Activated CD8-positive, alpha-beta T cell treated with anti-CD3 and anti-CD28 coated beads, Interleukin-2, amount 10 ng/mL, durations not matched to agents 7 days and 5 days (primary cell): ENCODE data around the gene HSF2BP. TPM values are rescaled to one million over a fixed set of nuclear protein-coding genes. Genes with fewer than 3 reads are reported as not detected.
A peak's percentile ranks its signal among the peaks of the same experiment; 100 is the strongest.
"Not testable (repeated sequence)": the region's sequence is repeated elsewhere in the genome, so short reads cannot be mapped to it uniquely, and the experiment has no call there.

ENCODE experiments used
- ATAC-seq: fragments of 150-1000 bp; cut with Tn5 transposase; one replicate; pipeline ENCODE4 v1.10.0; 2021; ENCODE audit warnings: moderate library complexity
- CTCF ChIA-PET: fragments of 350-600 bp; sonication (Branson Sonifier 250); formaldehyde crosslinking; loops from one replicate; lab custom pipeline; 2021; ENCODE audit warnings: antibody characterized with exemption; lab: Charles Lee
- POLR2A ChIA-PET: fragments of 350-600 bp; sonication (Branson Sonifier 250); formaldehyde crosslinking; loops from one replicate; lab custom pipeline; 2021; ENCODE audit warnings: antibody characterized with exemption; lab: Charles Lee
- DNase-seq: peaks from one replicate; pipeline ENCODE4 v3.0.0-alpha.2; 2020
- H3K27ac Mint-ChIP-seq: one replicate; pipeline ENCODE4 v1.8.0; 2021; ENCODE audit warnings: mild to moderate bottlenecking, mixed read lengths
- H3K27me3 Mint-ChIP-seq: one replicate; pipeline ENCODE4 v1.8.0; 2021; ENCODE audit warnings: low read depth, mixed read lengths
- H3K36me3 Mint-ChIP-seq: one replicate; pipeline ENCODE4 v1.8.0; 2021; ENCODE audit warnings: low read depth, mixed read lengths
- H3K4me1 Mint-ChIP-seq: one replicate; pipeline ENCODE4 v1.8.0; 2021; ENCODE audit warnings: low read depth, mixed read lengths
- H3K4me3 Mint-ChIP-seq: one replicate; pipeline ENCODE4 v1.8.0; 2021; ENCODE audit warnings: mild to moderate bottlenecking, mixed read lengths
- H3K9me3 Mint-ChIP-seq: one replicate; pipeline ENCODE4 v1.8.0; 2022; ENCODE audit warnings: mixed read lengths; ENCODE audit not compliant: insufficient read depth
- microRNA-seq: library from miRNA; unstranded; fragments of <30 nt; microRNA quantifications from one replicate; pipeline ENCODE4 v1.2.0, GENCODE V29; 2022
- total RNA-seq, 2 experiments: library from RNA; stranded (reverse); gene quantifications; one replicate each; pipeline ENCODE4 v1.2.3, GENCODE V29; 2021

The HSF2BP gene
- total RNA-seq, 2 experiments from 2014 or later, result 0.18 to 0.24 TPM

GRCh38 chr21:43494279-43495012 is 164.8 kb downstream of the HSF2BP start:
- POLR2A ChIA-PET, CTCF ChIA-PET, H3K4me3 Mint-ChIP-seq, H3K27me3 Mint-ChIP-seq, H3K4me1 Mint-ChIP-seq, DNase-seq, H3K9me3 Mint-ChIP-seq, H3K27ac Mint-ChIP-seq, H3K36me3 Mint-ChIP-seq: not testable (repeated sequence)
- ATAC-seq, result peak; percentile 55

- H3K4me3 Mint-ChIP-seq, CTCF ChIA-PET, H3K4me1 Mint-ChIP-seq, H3K27ac Mint-ChIP-seq, ATAC-seq, DNase-seq, H3K36me3 Mint-ChIP-seq, H3K9me3 Mint-ChIP-seq, H3K27me3 Mint-ChIP-seq, POLR2A ChIA-PET: not testable (repeated sequence)
Observed at GRCh38 chr21:43493471-43493870, 165.8 kb downstream of the HSF2BP start.

- ATAC-seq, H3K27ac Mint-ChIP-seq, H3K9me3 Mint-ChIP-seq, H3K4me1 Mint-ChIP-seq, H3K36me3 Mint-ChIP-seq, DNase-seq, POLR2A ChIA-PET, CTCF ChIA-PET, H3K27me3 Mint-ChIP-seq, H3K4me3 Mint-ChIP-seq: not testable (repeated sequence)
Observed at GRCh38 chr21:43488235-43488634, 171.1 kb downstream of the HSF2BP start.

- H3K27ac Mint-ChIP-seq, H3K36me3 Mint-ChIP-seq, CTCF ChIA-PET, H3K4me3 Mint-ChIP-seq, H3K27me3 Mint-ChIP-seq, H3K9me3 Mint-ChIP-seq, H3K4me1 Mint-ChIP-seq, DNase-seq, POLR2A ChIA-PET, ATAC-seq: not testable (repeated sequence)
Observed at GRCh38 chr21:43486051-43486450, 173.2 kb downstream of the HSF2BP start.

- ATAC-seq, DNase-seq, H3K27me3 Mint-ChIP-seq, CTCF ChIA-PET, H3K36me3 Mint-ChIP-seq, POLR2A ChIA-PET, H3K4me3 Mint-ChIP-seq, H3K4me1 Mint-ChIP-seq, H3K27ac Mint-ChIP-seq, H3K9me3 Mint-ChIP-seq: not testable (repeated sequence)
Observed at GRCh38 chr21:43485016-43485415, 174.3 kb downstream of the HSF2BP start.

- CTCF ChIA-PET, H3K4me3 Mint-ChIP-seq, POLR2A ChIA-PET, DNase-seq, H3K4me1 Mint-ChIP-seq, H3K9me3 Mint-ChIP-seq, ATAC-seq, H3K36me3 Mint-ChIP-seq, H3K27me3 Mint-ChIP-seq, H3K27ac Mint-ChIP-seq: not testable (repeated sequence)
Observed at GRCh38 chr21:43479197-43479596, 180.1 kb downstream of the HSF2BP start.

Small RNA genes lying within 50 kb of the gene (microRNA-seq; reads per million reads assigned to microRNA genes)
- not detected for gene MIR6070

Other genes starting within 250 kb of the HSF2BP start
- 10 to 100 TPM; 30.1 to 31.5 TPM for gene SIK1, start 232.4 kb downstream of the HSF2BP start, total RNA-seq
- gene RRP1B, start 72 bp upstream of the HSF2BP start, total RNA-seq, result 10 to 100 TPM; 57.5 to 58.3 TPM
- 100 to 1,000 TPM in 1 of 2 experiments, 10 to 100 TPM in 1; 94.5 to 100 TPM for gene PDXK, start 59.6 kb upstream of the HSF2BP start, total RNA-seq
- gene CSTB, start 116.8 kb upstream of the HSF2BP start, total RNA-seq, result 10 to 100 TPM; 50.2 to 54.4 TPM
- 10 to 100 TPM; 32.8 to 34.4 TPM for gene RRP1, start 130.1 kb upstream of the HSF2BP start, total RNA-seq
- gene AGPAT3, start 205.7 kb upstream of the HSF2BP start, total RNA-seq, result 10 to 100 TPM; 70.4 to 72.5 TPM